SK-N-MC (cell line): ENCODE results near the gene KDM6B.

Experiments
- DNase-seq: peaks from one replicate; pipeline ENCODE4 v3.0.0-alpha.2; 2011; ENCODE audit warnings: low read depth, low spot score
- H3K27ac ChIP-seq: fragments of 200-600 bp; sonication (generic); 2 replicates; pipeline ENCODE4 v1.5.1; 2016; ENCODE audit warnings: mixed run types
- H3K36me3 ChIP-seq: fragments of 200-600 bp; sonication (generic); 2 replicates; pipeline ENCODE4 v1.6.1; 2017; ENCODE audit warnings: antibody characterized with exemption, low read length, mixed read lengths; ENCODE audit not compliant: insufficient read depth
- H3K4me3 ChIP-seq: fragments of 200-600 bp; sonication (generic); 2 replicates; pipeline ENCODE4 v1.5.1; 2016
- H3K9ac ChIP-seq: fragments of 200-600 bp; sonication (generic); 2 replicates; pipeline ENCODE4 v1.8.0; 2017; ENCODE audit warnings: mixed run types, mixed read lengths; ENCODE audit not compliant: insufficient read length
- H3K9me3 ChIP-seq: fragments of 200-600 bp; sonication (generic); 2 replicates; pipeline ENCODE4 v1.6.1; 2017; ENCODE audit warnings: low read depth, mild to moderate bottlenecking, antibody characterized with exemption, low read length, moderate library complexity, mixed read lengths
- EZH2 ChIP-seq: fragments of 200-600 bp; sonication (generic); IDR thresholded peaks from one replicate; pipeline ENCODE4 v1.6.1; 2017; ENCODE audit warnings: antibody characterized with exemption
- FOXP2 ChIP-seq: optimal IDR thresholded peaks from 2 replicates; pipeline ENCODE3; 2011; ENCODE audit warnings: mild to moderate bottlenecking, moderate library complexity; ENCODE audit not compliant: insufficient read depth; ENCODE audit errors: extremely low read length, control extremely low read depth
- POLR2AphosphoS5 ChIP-seq: IDR thresholded peaks from 2 replicates; pipeline ENCODE4 v1.6.1; 2012; ENCODE audit warnings: mild to moderate bottlenecking, low read depth, low read length, borderline replicate concordance

KDM6B gene

DNA sequence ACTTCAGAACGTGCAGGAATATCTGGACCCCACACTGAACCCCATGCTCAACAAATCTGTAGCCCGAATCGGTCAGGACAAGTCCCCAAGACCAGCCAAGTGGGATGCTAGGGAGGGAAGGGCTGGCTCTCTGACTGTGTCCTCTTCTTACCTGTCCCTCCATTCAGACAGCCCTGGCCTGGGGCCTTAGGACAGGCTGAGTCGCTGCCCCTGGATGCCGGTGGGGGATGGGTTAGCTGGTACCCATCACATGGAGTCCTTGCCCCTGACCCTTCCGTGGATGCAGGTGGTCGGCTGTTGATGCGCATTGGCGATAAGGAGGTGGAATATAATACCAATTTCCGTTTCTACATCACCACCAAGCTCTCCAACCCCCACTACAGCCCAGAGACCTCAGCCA, 16.0 kb upstream of the KDM6B start:
- H3K9me3 ChIP-seq: no peaks in the 10 kb centered on the region
- DNase-seq: no peak
- H3K9ac ChIP-seq: no peak overlapping the region
- no peak overlapping the region for H3K4me3 ChIP-seq
- H3K36me3 ChIP-seq: no peaks in the 10 kb centered on the region
- no peak for TF ChIP-seq POLR2AphosphoS5
- H3K27ac ChIP-seq: no peak overlapping the region

- Histone ChIP-seq H3K9me3 (no peaks in the 10 kb centered on the region), H3K36me3 (no peaks in the 10 kb centered on the region), H3K4me3 (no peak overlapping the region), H3K27ac (no peak overlapping the region), H3K9ac (no peak overlapping the region)
- DNase-seq: no peak
- no peak for TF ChIP-seq FOXP2
- no peak for TF ChIP-seq EZH2
- no peak for TF ChIP-seq POLR2AphosphoS5
Measured at GRCh38 chr17:7818746-7819645, 15.0 kb upstream of the KDM6B start.

DNA sequence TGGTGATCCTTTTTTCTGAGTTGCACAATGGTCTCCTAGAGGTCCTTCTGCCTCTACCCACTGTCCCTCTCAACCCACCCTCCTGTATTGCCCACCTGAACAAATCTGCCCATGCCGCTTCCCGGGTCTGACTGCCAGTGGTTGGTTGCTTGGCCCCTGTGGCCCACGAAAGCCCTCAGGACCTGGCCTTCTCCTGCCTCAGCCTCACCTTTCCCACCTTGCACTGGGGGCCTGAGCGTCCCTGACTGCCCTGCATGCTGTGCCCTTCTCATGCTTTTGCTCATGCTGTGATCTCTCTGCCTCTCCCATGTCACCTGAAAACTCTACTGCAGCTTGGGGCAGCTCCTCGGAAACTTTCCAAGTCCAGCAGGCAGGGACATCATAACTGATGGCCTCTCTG, 13.8 kb upstream of the KDM6B start:
- Histone ChIP-seq H3K36me3 (no peaks in the 10 kb centered on the region), H3K4me3 (no peak overlapping the region), H3K27ac (no peak overlapping the region), H3K9ac (no peak overlapping the region), H3K9me3 (no peaks in the 10 kb centered on the region)
- TF ChIP-seq EZH2 (no peak), POLR2AphosphoS5 (no peak), FOXP2 (no peak)
- DNase-seq: no peak

DNA sequence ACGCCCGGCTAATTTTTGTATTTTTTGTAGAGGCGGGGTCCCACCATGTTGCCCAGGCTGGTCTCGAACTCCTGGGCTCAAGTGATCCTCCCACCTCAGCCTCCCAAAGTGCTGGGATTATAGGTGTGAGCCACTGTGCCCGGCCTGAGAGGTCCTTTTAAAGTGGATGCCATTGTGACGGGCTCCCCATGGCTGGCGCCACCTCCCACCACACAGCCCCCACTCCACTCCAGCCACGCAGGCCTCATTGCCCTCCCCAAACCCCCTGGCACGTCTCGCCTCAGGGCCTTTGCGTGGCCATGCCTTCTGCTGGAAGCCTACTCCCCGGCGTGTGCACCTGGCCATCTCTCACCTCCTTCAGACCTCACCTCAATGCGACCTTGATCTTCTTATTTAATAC, 11.9 kb upstream of the KDM6B start:
- H3K27ac ChIP-seq: no peak overlapping the region
- no peak for DNase-seq
- no peak overlapping the region for H3K9ac ChIP-seq
- no peak overlapping the region for H3K4me3 ChIP-seq
- no peaks in the 10 kb centered on the region for H3K36me3 ChIP-seq
- H3K9me3 ChIP-seq: no peaks in the 10 kb centered on the region
- no peak for TF ChIP-seq EZH2
- no peak for TF ChIP-seq POLR2AphosphoS5
- TF ChIP-seq FOXP2: no peak

GRCh38 chr17:7823581-7824001, 10.4 kb upstream of the KDM6B start:
- Histone ChIP-seq H3K9ac (no peak overlapping the region), H3K4me3 (no peak overlapping the region), H3K27ac (no peak overlapping the region), H3K36me3 (no peaks in the 10 kb centered on the region), H3K9me3 (no peaks in the 10 kb centered on the region)
- TF ChIP-seq POLR2AphosphoS5: no peak
- no peak for TF ChIP-seq FOXP2
- no peak for TF ChIP-seq EZH2
- DNase-seq: no peak

- TF ChIP-seq FOXP2 (no peak), POLR2AphosphoS5 (no peak), EZH2 (no peak)
- no peak for DNase-seq
- no peak overlapping the region for H3K9ac ChIP-seq
- H3K4me3 ChIP-seq: no peak overlapping the region
- H3K36me3 ChIP-seq: no peaks in the 10 kb centered on the region
- no peak overlapping the region for H3K27ac ChIP-seq
- no peaks in the 10 kb centered on the region for H3K9me3 ChIP-seq
Measured at GRCh38 chr17:7824021-7824924, 9.7 kb upstream of the KDM6B start.

DNA sequence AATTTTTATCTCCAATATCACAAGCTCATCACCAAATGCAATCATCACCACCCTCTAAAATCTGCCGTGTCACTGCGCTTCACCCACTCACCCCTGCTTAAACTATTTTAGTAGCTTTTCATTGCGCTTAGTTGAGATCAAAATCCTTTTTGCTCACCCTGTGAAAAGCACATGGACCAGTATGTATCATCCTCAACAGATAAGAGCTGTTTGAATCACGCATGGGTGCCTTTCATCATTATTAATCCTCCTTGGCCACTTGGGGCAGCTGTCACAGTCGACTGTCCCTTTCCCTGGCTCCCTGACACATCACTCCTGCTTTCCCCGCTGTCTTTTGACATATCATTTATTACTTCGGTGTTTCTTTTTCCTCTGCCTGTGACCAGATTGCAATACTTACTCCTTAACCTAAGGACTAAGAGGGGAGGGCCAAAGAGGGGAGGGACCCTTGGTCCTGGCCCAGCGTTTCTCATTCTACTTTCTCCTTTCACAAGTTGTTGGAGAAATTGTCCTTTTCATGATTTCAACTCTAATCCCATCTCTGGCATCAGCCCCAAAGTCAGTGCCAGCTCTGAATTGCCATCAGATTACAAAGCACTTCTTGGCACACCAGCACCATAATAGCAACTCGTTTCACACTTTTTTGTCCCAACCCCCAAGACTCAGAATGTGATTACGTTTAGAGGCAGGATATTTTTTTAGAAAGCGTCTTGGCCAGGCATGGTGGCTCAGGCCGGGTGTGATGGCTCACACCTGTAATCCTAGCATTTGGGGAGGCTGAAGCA, 8.6 kb upstream of the KDM6B start:
- no peak overlapping the region for H3K4me3 ChIP-seq
- no peaks in the 10 kb centered on the region for H3K9me3 ChIP-seq
- H3K9ac ChIP-seq: peak overlapping the region; percentile 22
- DNase-seq: no peak
- TF ChIP-seq EZH2 (no peak), FOXP2 (no peak), POLR2AphosphoS5 (no peak)
- no peaks in the 10 kb centered on the region for H3K36me3 ChIP-seq
- H3K27ac ChIP-seq: no peak overlapping the region

DNA sequence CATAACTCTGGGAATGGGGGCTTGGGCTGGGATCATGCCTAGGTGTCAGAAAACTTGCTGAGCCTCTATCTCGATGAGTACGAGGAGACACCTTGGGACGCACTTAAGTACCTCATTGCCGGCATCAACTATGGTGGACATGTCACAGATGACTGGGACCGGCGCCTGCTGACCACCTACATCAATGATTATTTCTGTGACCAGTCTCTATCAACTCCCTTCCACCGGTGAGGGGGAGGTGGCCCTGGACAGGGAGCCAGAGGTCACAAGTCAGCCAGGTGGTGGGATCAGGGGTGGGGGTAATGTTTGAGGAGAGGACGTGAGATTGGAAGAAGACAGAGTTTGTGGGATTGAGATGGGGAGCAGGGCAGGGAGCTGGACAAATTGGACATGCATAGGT, 3.4 kb upstream of the KDM6B start:
- no peak overlapping the region for H3K27ac ChIP-seq
- no peak for TF ChIP-seq POLR2AphosphoS5
- TF ChIP-seq FOXP2: no peak
- no peak for TF ChIP-seq EZH2
- H3K9me3 ChIP-seq: no peaks in the 10 kb centered on the region
- no peak overlapping the region for H3K4me3 ChIP-seq
- no peak for DNase-seq
- H3K36me3 ChIP-seq: no peaks in the 10 kb centered on the region
- H3K9ac ChIP-seq: no peak overlapping the region
